A673 (cell line): ENCODE measurements around the gene STAC3.

Source experiments
- CTCF ChIP-seq: fragments of 300-800, 200-600 bp; sonication (generic); conservative IDR thresholded peaks from 2 replicates; pipeline ENCODE4 v1.5.1; 2017; ENCODE audit warnings: low read depth, mild to moderate bottlenecking, antibody characterized with exemption, low read length, moderate library complexity, mixed read lengths
- EZH2 ChIP-seq: fragments of 200-600 bp; sonication (generic); IDR thresholded peaks from 2 replicates; pipeline ENCODE4 v1.6.1; 2017; ENCODE audit warnings: borderline replicate concordance, low read depth, mild to moderate bottlenecking, mixed read lengths, antibody characterized with exemption, low read length; ENCODE audit not compliant: poor library complexity, severe bottlenecking

DNA sequence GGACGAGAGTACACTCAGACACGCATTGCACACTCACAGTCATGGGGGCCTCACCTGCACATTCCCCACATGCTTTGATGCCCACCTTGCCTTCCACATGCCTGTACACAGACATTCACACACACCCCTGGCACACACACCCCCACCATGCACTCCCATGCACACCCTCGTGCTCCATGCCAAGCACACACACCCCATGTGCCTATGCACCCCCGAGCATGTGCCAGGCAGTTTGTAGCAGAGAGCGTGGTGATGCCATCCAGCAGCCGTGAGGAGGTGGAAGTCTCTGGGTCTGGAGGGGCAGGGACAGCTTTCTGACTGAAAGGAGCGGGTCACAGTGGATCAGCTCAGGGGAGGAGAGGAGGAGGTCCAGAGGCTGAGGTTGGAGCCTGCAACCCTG, 45.1 kb downstream of the STAC3 start:
- TF ChIP-seq CTCF: no peak
- no peak for TF ChIP-seq EZH2
